ENCODE data around the gene CLSTN3. TPM values are rescaled to one million over a fixed set of nuclear protein-coding genes. Genes with fewer than 3 reads are reported as not detected.
A peak's percentile ranks its signal among the peaks of the same experiment; 100 is the strongest.

CLSTN3 gene
- total and polyA plus RNA-seq, 2 of the 13 experiments (the other 11 are each of a cell fraction or from before 2014, with no cell fraction given), result 26.2 to 94.1 TPM

DNA sequence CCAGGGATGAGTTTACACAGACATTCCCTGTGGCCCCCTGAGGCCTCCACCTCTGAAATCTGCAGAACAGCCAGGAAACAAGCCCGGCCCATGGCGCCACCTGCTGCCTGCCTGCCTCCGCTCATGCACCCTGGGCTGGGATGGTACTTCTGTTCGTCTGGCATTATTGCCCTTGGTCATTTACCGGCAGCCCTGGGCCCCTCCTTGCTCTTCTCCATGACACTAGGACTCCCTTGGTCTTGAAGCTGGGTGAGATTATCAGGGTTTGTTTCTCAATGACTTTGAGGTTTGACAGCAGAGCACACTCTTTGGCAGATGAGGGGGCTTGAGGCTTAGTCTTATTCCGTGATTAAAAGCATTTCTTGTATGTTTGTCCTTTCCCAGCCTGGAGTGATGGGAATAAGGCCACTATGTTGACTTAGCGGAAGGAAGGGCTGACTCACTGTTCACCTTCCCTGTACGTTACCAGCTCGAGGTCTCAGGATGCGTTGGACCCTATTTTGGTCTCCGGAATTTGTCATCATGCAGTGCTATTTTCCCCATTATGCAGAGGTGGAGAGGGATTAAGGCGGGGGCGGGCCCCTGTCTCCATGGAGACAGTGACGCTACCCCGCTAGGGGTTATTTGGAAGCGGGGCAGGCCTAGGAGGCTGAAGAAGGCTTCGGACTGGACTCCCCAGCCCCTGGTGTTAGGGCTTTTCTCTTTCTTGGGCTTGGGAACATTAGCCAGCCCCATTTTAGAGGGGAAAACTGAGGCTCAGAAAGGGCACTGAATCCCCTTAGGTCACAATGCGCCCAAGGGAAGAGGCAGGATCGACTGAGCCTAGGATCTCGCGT is 58.6 kb downstream of the CLSTN3 start (continued):
- TF ChIP-seq ZNF737 (CRISPR knock-in tag; IDR thresholded peaks at IDR 0.05; ENCODE audit: borderline replicate concordance) (0 out of 2 replicates have a peak, but pooled peaks have one; percentile 56), YEATS4 (CRISPR knock-in tag; IDR thresholded peaks at IDR 0.05; ENCODE audit: borderline replicate concordance) (no peak), ZSCAN21 (CRISPR knock-in tag; IDR thresholded peaks at IDR 0.05; ENCODE audit: borderline replicate concordance) (no peak), HDAC6 (IDR thresholded peaks at IDR 0.05; ENCODE audit: low read depth, low read length) (no peak), MTA1 (CRISPR knock-in tag; IDR thresholded peaks at IDR 0.05; ENCODE audit: borderline replicate concordance) (peak; percentile 45; the same call in 1 of the 2 replicates), JUND (CRISPR knock-in tag; IDR thresholded peaks at IDR 0.05) (0 out of 2 replicates have a peak, but pooled peaks have one; percentile 18), ZNF598 (CRISPR knock-in tag; IDR thresholded peaks at IDR 0.05; ENCODE audit: borderline replicate concordance) (peak; percentile 32; the same call in 1 of the 2 replicates), RAD51 (IDR thresholded peaks at IDR 0.05; ENCODE audit: borderline replicate concordance) (no peak), NR2F6 (IDR thresholded peaks at IDR 0.05) (no peak), NR2F6 (CRISPR knock-in tag; IDR thresholded peaks at IDR 0.05) (0 out of 2 replicates have a peak, but pooled peaks have one; percentile 36), PHF8 (CRISPR knock-in tag; IDR thresholded peaks at IDR 0.05) (peak; percentile 9)
- TF ChIP-seq, protein P1, sequence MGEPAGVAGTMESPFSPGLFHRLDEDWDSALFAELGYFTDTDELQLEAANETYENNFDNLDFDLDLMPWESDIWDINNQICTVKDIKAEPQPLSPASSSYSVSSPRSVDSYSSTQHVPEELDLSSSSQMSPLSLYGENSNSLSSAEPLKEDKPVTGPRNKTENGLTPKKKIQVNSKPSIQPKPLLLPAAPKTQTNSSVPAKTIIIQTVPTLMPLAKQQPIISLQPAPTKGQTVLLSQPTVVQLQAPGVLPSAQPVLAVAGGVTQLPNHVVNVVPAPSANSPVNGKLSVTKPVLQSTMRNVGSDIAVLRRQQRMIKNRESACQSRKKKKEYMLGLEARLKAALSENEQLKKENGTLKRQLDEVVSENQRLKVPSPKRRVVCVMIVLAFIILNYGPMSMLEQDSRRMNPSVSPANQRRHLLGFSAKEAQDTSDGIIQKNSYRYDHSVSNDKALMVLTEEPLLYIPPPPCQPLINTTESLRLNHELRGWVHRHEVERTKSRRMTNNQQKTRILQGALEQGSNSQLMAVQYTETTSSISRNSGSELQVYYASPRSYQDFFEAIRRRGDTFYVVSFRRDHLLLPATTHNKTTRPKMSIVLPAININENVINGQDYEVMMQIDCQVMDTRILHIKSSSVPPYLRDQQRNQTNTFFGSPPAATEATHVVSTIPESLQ (CRISPR knock-in tag; conservative IDR thresholded peaks at IDR 0.05), result no peak
- TF ChIP-seq, protein P2, sequence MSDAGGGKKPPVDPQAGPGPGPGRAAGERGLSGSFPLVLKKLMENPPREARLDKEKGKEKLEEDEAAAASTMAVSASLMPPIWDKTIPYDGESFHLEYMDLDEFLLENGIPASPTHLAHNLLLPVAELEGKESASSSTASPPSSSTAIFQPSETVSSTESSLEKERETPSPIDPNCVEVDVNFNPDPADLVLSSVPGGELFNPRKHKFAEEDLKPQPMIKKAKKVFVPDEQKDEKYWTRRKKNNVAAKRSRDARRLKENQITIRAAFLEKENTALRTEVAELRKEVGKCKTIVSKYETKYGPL (CRISPR knock-in tag; IDR thresholded peaks at IDR 0.05), result no peak
- TF ChIP-seq, protein P3, sequence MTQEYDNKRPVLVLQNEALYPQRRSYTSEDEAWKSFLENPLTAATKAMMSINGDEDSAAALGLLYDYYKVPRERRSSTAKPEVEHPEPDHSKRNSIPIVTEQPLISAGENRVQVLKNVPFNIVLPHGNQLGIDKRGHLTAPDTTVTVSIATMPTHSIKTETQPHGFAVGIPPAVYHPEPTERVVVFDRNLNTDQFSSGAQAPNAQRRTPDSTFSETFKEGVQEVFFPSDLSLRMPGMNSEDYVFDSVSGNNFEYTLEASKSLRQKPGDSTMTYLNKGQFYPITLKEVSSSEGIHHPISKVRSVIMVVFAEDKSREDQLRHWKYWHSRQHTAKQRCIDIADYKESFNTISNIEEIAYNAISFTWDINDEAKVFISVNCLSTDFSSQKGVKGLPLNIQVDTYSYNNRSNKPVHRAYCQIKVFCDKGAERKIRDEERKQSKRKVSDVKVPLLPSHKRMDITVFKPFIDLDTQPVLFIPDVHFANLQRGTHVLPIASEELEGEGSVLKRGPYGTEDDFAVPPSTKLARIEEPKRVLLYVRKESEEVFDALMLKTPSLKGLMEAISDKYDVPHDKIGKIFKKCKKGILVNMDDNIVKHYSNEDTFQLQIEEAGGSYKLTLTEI (CRISPR knock-in tag; conservative IDR thresholded peaks at IDR 0.05), result no peak
- TF ChIP-seq, protein P4, sequence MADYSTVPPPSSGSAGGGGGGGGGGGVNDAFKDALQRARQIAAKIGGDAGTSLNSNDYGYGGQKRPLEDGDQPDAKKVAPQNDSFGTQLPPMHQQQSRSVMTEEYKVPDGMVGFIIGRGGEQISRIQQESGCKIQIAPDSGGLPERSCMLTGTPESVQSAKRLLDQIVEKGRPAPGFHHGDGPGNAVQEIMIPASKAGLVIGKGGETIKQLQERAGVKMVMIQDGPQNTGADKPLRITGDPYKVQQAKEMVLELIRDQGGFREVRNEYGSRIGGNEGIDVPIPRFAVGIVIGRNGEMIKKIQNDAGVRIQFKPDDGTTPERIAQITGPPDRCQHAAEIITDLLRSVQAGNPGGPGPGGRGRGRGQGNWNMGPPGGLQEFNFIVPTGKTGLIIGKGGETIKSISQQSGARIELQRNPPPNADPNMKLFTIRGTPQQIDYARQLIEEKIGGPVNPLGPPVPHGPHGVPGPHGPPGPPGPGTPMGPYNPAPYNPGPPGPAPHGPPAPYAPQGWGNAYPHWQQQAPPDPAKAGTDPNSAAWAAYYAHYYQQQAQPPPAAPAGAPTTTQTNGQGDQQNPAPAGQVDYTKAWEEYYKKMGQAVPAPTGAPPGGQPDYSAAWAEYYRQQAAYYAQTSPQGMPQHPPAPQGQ (CRISPR knock-in tag; IDR thresholded peaks at IDR 0.05; ENCODE audit: borderline replicate concordance), result no peak
- TF ChIP-seq, protein P5, sequence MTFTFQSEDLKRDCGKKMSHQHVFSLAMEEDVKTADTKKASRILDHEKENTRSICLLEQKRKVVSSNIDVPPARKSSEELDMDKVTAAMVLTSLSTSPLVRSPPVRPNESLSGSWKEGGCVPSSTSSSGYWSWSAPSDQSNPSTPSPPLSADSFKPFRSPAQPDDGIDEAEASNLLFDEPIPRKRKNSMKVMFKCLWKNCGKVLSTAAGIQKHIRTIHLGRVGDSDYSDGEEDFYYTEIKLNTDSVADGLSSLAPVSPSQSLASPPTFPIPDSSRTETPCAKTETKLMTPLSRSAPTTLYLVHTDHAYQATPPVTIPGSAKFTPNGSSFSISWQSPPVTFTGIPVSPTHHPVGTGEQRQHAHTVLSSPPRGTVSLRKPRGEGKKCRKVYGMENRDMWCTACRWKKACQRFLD (CRISPR knock-in tag; IDR thresholded peaks at IDR 0.05; ENCODE audit: borderline replicate concordance), result 0 out of 2 replicates have a peak, but pooled peaks have one; percentile 20
- TF ChIP-seq, protein P6, sequence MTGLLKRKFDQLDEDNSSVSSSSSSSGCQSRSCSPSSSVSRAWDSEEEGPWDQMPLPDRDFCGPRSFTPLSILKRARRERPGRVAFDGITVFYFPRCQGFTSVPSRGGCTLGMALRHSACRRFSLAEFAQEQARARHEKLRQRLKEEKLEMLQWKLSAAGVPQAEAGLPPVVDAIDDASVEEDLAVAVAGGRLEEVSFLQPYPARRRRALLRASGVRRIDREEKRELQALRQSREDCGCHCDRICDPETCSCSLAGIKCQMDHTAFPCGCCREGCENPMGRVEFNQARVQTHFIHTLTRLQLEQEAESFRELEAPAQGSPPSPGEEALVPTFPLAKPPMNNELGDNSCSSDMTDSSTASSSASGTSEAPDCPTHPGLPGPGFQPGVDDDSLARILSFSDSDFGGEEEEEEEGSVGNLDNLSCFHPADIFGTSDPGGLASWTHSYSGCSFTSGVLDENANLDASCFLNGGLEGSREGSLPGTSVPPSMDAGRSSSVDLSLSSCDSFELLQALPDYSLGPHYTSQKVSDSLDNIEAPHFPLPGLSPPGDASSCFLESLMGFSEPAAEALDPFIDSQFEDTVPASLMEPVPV (CRISPR knock-in tag; IDR thresholded peaks at IDR 0.05), result no peak

Data from HepG2 (cell line).